Activated CD4-positive, CD25-positive, alpha-beta regulatory T cell treated with anti-CD3 and anti-CD28 coated beads, Interleukin-2, amount 50 U/mL, for 72 hours (primary cell): ENCODE data around the gene TNXB.
"Not testable (repeated sequence)": the region's sequence is repeated elsewhere in the genome, so short reads cannot be mapped to it uniquely, and the experiment has no call there.

Experiments
- DNase-seq: peaks from one replicate; pipeline ENCODE4 v3.0.0; 2021

TNXB gene

DNA sequence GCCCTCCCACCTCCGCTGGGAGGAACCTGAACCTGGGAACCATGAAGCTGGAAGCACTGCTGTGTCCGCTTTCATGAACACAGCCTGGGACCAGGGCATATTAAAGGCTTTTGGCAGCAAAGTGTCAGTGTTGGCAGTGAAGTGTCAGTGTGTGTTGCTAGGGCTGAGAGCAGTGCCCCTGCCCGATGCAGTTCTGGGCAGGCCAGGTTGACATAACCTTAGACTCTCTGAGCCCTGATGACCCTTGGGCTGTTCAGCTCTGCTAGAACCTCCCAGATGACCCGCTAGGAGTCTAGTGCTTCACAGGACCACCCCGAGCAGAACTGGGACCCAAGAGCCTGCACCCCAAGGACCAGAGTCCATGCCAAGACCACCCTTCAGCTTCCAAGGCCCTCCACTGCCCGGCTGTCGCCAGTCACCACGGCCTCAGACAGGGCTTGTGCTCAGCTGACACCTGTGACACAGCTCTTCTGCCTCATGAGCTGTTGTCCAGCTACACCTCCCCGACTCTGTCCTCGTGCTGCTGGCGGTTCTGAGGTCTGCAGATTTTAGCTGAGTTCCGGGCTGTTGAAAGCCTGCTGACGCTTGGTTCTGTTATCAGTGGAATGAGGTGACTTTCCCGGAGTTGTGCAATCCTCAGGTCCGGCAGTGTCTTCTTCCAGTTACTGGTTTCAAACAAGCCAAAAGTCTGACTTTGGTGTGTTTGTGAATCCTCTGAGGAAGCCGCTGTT is 73.7 kb downstream of the TNXB start:
- DNase-seq = not testable (repeated sequence)

DNA sequence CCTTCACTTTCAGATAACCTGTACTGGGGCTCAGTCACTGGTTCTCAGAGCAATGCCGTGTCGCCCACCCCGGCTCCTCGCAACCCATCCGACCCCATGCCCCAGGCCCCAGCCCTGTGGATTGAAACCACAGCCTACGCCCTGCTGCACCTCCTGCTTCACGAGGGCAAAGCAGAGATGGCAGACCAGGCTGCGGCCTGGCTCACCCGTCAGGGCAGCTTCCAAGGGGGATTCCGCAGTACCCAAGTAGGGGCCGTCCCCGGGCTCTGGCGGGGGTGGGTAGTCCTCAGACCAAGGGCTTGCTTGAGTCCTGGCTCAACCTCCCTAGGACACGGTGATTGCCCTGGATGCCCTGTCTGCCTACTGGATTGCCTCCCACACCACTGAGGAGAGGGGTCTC is 79.6 kb downstream of the TNXB start:
- DNase-seq = not testable (repeated sequence)

DNA sequence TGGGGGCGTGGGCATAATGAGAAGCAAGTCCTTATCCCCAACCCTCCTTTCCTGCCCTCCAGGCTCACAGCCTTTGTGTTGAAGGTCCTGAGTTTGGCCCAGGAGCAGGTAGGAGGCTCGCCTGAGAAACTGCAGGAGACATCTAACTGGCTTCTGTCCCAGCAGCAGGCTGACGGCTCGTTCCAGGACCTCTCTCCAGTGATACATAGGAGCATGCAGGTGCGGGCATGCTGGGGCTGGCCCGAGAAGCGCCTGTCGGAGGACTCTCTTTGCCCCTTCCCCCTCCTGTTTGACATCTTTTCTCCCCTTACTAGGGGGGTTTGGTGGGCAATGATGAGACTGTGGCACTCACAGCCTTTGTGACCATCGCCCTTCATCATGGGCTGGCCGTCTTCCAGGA is 80.5 kb downstream of the TNXB start:
- DNase-seq = not testable (repeated sequence)

DNA sequence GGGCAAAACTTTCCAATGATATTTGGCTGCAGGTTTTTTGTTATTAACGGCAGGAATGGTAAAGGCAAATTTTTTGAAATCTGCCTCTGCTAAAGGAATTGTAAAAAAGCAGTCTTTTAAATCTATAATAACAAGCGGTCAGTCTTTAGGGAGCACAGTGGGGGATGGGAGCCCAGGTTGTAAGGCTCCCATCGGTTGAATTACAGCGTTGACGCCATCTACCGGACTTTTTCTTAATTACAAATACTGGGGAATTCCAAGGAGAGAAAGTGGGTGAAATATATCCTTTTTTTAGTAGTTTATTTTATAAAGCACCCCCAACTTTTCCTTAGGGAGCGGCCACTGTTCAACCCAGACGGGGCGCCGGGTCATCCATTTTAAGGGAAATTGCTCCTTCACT is 87.0 kb downstream of the TNXB start:
- DNase-seq = not testable (repeated sequence)

DNA sequence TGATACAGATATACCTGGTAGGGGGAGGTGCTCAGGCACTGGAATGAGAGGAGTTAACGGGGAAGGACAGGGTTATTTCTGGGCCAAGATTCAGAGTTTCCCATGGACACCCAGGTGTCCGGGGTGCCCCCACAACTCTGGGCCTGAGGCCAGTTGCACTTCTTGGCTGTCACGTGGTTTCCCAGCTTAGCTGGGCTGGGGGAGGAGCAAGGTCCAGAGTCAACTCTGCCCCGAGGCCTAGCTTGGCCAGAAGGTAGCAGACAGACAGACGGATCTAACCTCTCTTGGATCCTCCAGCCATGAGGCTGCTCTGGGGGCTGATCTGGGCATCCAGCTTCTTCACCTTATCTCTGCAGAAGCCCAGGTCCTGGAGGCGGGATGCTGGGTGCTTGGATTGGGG is 94.6 kb downstream of the TNXB start, which contains the start of gene C4B:
TSS of gene C4B (plus strand) at position 249 of the 400 bp plus-strand sequence. CDS start at position 300, 51 bp downstream.
- not testable (repeated sequence) for DNase-seq

DNA sequence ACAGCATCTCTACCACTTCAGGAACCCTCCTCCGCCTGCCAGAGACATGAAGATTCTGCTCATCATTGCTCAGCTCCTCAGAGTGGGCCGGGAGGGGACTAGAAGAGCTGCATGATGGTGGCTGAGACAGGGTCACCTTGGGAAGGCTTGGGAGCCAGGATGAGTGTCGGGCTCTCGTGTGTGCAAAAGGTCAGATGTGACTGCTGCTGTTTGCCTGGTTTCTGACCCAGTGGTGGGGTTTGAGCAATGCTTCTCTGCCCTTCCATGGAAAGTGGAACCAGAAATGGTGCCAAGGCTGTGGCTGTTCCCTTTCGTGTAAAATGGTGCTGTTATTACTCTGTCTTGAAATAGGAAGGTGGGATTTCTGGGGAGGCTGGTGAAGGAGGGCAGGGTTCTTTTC is 95.4 kb downstream of the TNXB start:
- not testable (repeated sequence) for DNase-seq

DNA sequence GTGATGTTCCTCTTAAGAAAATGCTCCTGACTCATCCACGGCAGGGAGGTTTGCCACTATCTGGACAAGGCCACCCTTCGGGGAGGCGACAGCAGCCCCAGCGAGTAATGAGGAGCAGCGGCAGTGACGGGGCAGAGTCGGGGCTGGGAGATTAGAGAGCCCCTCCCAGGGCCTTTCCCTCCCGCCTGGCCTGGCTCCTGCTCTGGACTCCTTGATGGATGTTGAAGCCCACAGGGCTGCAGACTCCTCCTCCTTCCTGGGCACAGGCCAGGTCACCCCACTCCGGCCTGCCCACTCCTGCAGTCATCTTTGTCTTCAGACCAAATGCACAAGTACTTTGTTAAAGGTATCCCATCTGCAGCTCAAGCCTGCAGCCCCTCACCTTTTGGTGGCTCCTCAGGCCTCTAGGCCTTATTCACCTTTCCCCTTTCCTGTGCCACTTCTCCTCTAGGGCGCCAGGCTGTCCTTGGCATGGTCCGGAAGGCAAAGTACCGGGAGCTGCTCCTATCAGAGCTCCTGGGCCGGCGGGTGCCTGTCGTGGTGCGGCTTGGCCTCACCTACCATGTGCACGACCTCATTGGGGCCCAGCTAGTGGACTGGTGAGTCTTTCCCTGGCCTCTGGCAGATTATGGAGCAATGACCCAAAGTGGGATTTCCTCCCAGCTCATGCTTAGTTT is 96.1 kb downstream of the TNXB start:
- DNase-seq = not testable (repeated sequence)

DNA sequence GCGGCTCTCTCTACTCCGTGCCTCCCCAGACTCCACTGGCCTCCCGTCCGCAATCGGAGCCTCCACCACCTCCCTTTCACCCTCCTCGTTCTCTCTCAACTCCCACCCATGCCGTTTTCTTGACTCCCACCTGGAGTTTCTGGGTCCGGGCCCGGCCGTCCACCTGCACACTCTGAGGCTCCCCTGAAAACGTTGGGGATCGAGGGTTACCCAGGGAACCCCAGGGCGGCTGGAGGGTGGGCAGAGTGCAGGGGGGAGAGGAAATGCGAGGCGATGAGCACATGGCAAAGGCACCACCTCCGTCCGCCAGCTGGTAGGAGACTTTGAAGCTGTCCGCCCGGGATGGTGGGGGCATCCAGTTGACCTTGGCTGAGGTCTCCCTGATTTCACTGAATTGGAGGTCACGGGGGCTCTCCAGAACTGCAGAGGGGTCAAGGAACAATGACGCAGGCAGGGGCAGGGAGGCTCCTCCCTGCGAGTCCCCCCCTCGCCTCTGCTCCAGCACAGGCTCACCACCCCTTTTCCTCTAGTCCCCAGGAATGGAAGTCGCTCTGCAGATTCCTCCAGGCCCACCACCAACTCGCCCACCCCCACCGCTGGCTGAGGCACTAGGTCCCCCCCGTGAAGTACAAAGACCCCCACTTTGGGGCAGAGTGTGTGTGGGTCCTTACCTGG is 98.1 kb downstream of the TNXB start:
- DNase-seq = not testable (repeated sequence)

DNA sequence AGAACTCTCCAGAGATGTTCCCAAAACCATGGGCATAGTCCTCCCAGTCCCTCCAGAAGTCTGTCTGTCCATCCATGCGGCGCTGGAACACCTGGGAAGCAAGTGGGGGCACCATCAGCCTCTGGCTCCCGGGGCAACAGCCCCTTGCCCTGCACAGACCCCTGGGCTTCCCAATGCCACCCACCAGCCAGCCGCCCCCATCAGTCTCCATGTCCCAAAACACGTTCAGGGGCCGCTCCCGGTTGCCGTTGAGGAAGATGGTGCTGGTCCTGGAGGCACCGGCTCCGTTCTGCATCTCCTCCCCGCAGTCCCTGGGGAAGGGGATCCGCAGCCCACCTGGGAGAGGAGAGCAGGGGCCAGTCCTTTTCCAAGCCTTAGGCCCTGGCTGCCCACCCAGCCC is 99.6 kb downstream of the TNXB start:
- DNase-seq = not testable (repeated sequence)

DNA sequence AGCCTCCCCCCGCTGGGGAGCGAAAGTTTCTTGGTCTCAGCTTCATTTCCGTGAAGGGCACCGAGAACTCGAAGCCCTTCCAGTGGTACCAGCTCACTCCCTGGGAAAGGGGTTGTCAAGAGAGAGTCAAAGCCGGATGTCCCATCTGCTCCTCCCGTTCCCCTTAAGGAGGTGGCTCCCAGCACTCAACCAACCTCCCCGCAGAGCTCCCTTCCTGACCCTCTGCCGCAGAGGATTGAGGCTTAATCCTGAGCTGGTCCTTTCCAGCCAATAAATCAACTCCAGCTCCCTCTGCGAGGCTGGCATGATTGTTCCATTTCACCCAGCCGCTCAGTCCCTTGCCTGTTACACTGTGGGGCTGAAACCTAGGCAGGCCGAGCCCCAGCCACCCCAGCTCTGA is 100.5 kb downstream of the TNXB start:
- not testable (repeated sequence) for DNase-seq

DNA sequence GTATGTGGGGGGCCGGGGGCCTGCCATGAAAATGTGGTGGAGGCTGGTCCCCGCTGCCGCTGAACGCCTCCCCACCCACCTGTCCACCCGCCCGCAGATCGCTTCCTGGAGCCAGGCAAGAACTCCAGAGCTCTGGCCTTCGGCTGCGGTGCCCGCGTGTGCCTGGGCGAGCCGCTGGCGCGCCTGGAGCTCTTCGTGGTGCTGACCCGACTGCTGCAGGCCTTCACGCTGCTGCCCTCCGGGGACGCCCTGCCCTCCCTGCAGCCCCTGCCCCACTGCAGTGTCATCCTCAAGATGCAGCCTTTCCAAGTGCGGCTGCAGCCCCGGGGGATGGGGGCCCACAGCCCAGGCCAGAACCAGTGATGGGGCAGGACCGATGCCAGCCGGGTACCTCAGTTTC is 101.1 kb downstream of the TNXB start:
- not testable (repeated sequence) for DNase-seq

DNA sequence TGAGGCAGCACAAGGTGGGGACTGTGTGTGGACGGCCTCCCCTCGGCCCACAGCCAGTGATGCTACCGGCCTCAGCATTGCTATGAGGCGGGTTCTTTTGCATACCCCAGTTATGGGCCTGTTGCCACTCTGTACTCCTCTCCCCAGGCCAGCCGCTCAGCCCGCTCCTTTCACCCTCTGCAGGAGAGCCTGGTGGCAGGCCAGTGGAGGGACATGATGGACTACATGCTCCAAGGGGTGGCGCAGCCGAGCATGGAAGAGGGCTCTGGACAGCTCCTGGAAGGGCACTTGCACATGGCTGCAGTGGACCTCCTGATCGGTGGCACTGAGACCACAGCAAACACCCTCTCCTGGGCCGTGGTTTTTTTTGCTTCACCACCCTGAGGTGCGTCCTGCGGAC is 102.1 kb downstream of the TNXB start:
- not testable (repeated sequence) for DNase-seq

DNA sequence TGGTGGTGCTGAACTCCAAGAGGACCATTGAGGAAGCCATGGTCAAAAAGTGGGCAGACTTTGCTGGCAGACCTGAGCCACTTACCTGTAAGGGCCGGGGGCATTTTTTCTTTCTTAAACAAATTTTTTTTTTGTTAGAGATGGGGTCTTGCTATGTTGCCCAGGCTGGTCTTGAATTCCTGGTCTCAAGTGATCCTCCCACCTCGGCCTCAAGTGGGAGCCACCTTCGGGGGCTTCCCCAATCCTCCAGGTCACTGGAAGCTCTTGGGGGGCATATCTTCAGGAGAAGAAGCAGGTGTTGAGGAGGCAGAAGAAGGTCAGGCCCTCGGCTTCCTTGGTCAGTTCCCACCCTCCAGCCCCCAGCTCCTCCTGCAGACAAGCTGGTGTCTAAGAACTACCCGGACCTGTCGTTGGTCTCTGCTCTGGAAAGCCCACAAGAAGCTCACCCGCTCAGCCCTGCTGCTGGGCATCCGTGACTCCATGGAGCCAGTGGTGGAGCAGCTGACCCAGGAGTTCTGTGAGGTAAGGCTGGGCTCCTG is 103.1 kb downstream of the TNXB start:
- DNase-seq = not testable (repeated sequence)

DNA sequence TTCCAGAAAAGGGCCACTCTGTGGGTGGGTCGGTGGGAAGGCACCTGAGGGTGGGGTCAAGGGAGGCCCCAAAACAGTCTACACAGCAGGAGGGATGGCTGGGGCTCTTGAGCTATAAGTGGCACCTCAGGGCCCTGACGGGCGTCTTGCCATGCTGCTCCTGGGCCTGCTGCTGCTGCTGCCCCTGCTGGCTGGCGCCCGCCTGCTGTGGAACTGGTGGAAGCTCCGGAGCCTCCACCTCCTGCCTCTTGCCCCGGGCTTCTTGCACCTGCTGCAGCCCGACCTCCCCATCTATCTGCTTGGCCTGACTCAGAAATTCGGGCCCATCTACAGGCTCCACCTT is 103.6 kb downstream of the TNXB start:
- not testable (repeated sequence) for DNase-seq

DNA sequence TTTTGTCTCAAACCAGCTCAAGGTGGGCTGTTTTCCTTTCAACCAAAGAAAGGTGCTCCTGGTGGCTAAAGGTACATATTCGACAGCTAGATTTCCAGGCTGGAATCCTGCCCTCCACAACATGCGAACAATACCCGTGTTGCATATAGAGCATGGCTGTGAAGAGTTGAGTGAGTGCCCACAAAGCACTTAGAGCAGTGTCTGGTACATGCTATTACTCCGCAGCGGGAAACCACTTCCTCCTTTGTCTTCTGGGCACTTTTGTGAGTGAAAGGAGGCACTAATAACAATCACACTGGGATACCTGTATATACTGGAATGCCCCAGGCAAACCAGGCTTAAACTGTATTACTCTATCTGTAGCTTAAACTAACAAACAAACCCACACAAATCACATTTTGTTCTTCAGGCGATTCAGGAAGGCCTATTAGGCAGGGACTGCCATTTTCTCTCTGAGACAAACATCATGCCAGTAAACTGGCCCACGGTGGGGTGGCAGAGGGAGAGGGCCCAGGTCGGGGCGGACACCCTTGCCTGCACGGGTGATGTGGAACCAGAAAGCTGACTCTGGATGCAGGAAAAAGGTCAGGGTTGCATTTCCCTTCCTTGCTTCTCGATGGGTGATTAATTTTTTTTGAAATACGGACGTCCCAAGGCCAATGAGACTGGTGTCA is 104.1 kb downstream of the TNXB start:
- not testable (repeated sequence) for DNase-seq

DNA sequence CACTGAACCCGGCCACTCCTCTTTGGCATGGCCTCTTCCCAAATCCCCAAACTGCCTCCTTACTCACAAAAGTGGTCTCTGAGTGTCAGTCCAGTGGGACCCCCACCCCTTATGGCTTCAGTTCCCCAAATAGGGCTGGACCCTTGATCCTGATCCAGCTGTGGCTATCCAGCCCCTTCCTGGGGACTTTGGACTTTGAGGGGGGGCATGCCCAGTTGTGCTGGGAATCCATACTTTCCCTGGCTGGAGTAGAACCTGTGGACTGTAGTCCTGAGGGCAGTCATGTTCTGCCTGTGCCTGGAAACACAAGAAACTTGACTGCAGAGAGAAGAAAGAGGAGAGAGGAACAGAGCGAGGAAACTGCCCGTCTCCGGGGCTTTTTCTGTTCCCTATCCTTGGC is 104.7 kb downstream of the TNXB start:
- not testable (repeated sequence) for DNase-seq

DNA sequence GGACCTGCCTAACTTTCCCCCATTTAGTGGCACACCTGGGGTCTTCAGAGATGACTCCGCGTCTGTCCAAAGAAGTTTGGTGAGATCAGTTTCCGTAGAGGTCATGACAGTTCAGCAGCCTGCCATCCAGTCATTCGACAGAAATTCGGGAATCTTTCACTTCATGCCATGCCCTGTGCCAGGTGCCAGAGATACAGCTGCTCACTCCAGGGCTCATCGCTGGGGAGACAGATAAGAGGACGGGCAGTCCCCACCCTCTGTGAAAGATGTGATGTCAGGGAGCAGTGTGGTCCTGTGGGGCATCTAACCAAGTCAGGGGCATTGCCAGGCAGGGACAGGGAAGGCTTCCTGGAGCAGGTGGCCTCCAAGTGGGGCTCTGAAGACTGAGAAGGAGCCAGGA is 105.8 kb downstream of the TNXB start:
- DNase-seq = not testable (repeated sequence)

DNA sequence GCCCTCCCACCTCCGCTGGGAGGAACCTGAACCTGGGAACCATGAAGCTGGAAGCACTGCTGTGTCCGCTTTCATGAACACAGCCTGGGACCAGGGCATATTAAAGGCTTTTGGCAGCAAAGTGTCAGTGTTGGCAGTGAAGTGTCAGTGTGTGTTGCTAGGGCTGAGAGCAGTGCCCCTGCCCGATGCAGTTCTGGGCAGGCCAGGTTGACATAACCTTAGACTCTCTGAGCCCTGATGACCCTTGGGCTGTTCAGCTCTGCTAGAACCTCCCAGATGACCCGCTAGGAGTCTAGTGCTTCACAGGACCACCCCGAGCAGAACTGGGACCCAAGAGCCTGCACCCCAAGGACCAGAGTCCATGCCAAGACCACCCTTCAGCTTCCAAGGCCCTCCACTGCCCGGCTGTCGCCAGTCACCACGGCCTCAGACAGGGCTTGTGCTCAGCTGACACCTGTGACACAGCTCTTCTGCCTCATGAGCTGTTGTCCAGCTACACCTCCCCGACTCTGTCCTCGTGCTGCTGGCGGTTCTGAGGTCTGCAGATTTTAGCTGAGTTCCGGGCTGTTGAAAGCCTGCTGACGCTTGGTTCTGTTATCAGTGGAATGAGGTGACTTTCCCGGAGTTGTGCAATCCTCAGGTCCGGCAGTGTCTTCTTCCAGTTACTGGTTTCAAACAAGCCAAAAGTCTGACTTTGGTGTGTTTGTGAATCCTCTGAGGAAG is 106.4 kb downstream of the TNXB start:
- not testable (repeated sequence) for DNase-seq

DNA sequence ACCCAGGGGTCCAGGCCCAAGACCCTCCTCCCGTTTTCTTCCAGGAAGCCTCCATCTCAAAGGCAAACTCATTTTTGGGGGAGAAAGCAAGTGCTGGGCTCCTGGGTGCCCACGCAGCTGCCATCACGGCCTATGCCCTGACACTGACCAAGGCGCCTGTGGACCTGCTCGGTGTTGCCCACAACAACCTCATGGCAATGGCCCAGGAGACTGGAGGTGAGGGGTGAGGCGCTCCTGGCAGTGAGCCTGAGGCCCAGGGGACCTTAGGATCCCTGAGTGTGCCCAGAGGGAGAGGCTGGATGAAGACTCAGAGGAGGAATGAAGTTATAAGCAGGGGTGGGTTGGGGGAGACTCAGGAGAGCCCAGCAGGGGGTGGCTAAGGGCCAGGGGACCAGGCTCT is 112.8 kb downstream of the TNXB start:
- DNase-seq = not testable (repeated sequence)

DNA sequence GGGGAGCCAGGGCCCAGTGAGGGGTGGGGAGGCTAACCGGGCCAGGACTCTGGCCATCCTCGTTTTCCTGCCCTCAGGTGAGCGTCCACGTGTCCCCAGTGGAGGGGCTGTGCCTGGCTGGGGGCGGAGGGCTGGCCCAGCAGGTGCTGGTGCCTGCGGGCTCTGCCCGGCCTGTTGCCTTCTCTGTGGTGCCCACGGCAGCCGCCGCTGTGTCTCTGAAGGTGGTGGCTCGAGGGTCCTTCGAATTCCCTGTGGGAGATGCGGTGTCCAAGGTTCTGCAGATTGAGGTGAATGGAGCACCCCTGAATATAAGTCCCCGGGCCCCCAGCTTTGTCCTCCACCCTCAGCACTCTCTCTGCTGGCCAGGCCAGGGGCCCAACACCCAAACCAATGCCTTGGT is 114.7 kb downstream of the TNXB start:
- DNase-seq = not testable (repeated sequence)
